ENCODE results near the gene SP1. TPM values are rescaled to one million over a fixed set of nuclear protein-coding genes. Genes with fewer than 3 reads are reported as not detected.
"Not testable (repeated sequence)": the region's sequence is repeated elsewhere in the genome, so short reads cannot be mapped to it uniquely, and the experiment has no call there.

Gene SP1
- 24.7 TPM for polyA plus RNA-seq (2013, experiment 1 of 2; ENCODE audit: insufficient read length)
- polyA plus RNA-seq (2013, experiment 2 of 2; ENCODE audit: insufficient read length): 26.2 TPM

DNA sequence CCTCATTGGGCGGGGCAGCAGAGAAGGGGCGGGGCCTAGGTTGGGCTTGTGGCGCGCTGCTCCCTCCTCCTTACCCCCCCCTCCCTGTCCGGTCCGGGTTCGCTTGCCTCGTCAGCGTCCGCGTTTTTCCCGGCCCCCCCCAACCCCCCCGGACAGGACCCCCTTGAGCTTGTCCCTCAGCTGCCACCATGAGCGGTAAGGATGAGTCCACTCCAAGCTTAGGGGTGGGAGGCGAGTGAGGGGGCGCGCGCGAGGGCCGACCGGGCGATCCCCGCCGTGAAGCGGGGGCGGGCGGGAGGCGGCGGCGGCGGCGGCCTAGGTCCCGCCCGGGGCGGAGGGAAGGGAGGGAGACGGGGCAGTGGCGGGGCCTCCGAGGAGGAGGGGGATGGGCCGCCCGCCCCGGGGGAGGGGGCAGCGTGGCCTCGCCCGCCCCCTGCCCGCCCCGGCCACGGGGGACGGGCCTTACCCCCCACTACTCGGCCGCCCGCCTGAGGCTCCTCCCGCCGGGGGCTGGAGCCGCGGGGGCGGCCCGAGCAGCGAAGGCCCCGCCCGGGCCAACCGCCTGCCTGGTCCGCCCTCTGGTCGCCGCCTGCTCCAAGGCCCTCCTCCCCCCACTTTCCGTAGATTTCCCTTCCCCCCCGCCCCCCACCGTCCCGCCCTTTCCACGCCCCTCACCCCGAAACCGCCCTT lies at the start of gene SP1:
Gene SP1, plus strand, starts transcription at position 73 of the 690 bp plus-strand sequence. Its CDS starts 116 bp downstream, at position 189.
- DNase-seq: peak; percentile 97

DNA sequence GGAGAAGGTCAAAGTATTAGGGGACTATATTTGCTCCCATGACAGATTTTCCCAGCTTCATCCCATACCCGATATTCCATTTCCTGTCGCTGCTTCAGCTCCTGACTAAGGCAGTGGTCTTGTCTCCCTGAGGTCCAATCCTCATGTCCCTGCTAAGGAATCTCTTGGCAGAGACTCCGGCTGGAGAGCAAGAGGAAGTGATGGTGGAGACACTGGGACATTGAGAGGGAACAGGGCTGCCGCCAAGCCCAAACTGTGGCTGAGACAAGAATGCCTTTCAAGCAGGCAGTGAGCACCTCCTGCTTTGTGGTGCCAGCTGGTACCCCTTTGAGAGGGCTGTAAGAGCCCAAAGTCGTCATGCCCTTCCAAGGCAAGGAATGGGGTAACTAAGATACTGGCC lies 49.3 kb upstream of the SP1 start:
- no peak for DNase-seq

DNA sequence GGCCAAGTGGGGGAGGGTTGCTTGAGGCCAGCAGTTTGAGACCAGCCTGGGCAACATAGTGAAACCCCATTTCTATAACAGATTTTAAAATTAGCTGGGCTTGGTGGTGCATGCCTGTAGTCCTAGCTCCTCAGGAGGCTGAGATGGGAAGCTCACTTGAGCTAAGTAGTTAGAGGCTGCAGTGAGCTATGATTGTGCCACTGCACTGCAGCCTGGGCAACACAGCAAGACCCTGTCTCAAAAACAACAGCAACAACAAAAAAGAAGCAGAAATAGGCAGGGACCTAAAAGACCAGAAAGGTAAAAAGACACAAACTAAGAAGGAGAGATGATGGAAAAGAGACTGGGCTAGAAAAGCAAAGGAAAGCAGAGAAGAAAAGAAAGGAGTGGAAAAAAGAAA lies 47.6 kb upstream of the SP1 start:
- not testable (repeated sequence) for DNase-seq

DNA sequence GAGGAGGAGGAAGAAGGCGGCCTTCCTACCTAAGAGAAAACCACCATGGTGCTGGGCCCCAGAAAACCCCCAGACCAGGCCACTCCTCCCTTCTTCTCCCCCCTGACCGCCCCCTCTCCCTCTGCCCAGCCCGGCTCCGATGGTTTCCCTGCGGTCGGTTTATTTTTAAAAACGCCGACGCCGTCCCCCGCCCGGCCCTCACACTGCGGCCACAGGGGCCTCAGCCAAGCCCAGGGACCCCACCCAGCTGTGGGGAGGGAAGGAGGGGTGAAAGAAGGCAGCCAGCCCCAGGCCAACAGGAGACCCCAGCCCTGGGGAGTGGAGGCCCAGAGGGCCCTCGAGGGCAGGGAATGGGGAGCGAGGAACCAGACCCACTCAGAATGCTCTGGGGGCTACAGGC lies 47.2 kb upstream of the SP1 start:
- DNase-seq: no peak

DNA sequence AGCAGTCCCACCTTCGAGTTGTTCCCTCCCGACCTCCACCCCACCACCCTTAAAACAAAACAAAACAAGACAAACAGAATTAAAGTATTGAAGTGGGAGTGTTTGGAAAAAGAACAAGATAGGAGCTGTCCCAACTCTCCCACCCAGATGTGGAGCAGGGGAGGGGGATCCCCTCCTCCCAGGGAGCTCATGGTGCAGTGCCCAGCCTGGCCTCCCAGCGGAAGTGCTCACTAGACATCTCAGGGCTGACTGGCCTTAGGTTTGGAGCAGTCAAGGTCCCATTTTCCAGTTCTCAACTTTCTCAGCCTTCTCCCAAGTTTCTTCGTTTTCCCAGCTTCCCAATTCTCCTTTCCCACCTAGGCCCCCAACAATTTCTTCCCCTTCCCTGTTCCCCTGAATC lies 46.7 kb upstream of the SP1 start:
- DNase-seq: no peak

GRCh38 chr12:53333845-53334244 lies 46.1 kb upstream of the SP1 start:
- DNase-seq: no peak

DNA sequence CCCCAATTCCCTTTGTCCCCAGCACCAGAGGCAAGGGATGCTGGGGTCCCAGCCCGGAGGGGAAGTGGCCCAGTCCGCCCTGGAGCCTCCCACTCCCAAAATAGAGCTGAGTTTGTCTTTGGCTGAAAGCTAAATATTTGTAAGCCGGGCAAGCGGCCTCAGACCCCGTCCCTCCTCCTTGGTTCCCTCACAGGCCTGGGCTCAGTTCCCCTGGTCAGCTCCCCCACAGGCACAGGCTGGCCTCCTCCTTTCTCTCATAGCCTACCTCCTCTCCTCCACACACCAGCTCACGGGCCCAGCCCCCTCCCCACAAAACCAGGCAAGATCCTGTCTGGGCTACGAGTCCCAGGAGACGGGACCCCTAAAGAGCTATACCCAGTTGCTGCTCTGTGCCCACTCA lies 45.2 kb upstream of the SP1 start:
- DNase-seq: no peak

DNA sequence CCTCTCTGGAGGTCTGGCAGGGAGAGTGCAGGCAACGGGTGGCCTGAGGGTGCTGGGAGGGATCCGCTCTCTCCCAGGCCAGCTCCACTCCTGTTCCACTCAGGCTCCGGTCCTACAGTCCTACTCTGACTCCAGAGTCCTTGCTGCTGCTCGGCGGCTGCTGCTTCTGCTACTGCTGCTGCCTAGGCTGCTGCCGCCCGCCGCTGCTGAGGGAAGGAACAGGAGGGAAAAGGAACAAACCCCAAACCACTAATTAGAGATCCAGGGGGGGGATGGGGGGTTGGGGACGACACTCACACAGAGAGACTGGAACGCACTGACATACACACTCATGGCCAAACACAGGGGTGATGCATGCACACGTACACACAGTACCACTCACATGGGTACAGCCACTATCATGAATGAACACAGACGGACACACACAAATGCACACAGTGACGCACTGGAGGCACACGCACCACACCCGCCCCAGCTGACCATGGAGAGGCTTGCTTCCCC lies 43.7 kb upstream of the SP1 start, which contains the start of gene SP7:
Gene SP7, minus strand, starts transcription at position 174 of the 501 bp plus-strand sequence. CDS start 708 bp downstream, outside the sequence.
- DNase-seq: no peak

DNA sequence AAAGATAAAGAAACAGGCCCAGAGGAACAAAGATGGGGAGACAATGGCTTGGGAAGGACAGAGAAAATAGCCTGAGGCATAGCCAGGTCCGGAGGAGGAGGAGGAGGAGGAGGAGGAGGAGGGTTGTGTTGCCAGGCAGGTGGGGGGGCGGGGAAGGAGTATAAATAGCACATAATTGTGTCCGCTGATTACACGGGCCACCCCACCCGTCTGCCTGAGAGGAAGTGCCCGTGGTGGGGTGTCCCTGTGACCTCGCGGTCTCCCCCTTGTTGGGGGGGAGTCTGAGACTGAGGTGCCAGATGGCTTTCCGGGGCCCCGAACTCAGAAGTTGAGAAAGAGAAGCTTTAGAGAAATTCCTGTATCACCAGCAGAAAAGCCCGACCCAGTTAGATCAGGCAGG lies 42.0 kb upstream of the SP1 start:
- DNase-seq: no peak

GRCh38 chr12:53338916-53339315 lies 41.1 kb upstream of the SP1 start:
- DNase-seq: no peak

GRCh38 chr12:53340398-53340797 lies 39.6 kb upstream of the SP1 start:
- no peak for DNase-seq

- DNase-seq: no peak
Measured at GRCh38 chr12:53343449-53343848, 36.5 kb upstream of the SP1 start.

DNA sequence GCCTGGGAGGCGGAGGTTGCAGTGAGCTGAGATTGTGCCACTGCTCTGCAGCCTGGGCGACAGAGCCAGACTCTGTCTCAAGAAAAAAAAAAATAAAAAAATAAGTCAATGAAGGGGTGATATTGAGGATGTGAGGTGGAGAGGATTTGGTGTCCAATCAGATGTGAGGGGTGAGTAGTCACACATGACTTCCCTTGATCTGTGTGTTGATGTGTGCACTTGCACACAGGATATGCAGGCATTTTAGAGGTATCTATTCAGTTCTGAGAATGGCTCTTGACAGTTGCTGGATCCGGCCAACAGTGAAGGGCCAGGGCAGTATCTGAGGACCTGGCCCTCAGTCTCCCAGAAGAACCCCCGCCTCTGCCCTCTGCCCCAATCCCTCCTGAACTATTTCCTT lies 36.0 kb upstream of the SP1 start:
- DNase-seq: no peak

DNA sequence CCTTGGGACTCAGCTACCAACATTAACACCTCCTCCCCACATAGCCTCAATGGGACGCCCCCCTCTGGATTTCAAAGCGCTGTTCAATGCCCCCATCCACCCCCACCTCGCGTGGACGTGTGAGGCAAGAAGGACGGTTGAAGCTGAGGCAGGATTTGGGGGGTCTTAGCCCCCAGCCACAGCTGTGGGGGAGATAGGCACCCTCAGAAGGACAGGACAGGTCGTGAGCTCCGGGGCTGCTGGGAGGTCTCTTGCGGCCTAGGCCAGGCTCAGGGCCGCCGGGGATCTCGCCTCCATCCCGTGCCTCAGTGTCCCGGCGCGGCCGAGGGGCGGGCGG lies 35.5 kb upstream of the SP1 start:
- no peak for DNase-seq

DNA sequence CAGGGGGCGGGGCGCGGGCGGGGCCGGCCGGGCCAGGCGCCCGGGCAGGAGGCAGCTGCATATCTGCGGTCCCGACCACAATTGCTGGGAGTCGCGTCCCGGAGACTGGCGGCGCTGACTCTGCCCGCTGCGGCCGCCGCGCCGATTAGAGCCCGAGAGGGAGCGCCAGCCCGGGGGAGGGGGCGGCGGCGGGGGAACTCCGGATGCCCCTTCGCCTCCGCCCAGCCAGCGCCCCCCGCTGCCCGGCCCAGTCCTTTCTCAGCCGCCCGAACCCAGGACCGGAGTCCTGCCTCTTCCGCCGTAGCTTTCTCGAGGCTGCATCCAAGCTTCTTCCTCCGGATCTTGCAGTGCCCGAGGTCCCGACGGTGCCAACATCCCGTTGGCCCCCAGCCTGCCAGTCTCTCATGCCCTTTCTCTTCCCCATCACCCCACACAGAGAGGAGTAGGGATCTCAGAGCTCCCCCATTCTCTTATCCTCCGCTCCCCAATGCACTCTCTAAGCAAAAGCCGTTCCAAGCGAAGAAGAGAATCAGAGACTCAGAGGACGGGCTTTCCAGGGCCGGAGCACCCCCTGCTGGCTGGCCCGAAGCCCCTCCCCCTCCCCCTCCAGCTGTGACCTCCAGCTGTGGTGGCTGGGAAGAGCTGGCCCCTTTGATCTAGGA lies 35.0 kb upstream of the SP1 start:
- peak; percentile 79 for DNase-seq

DNA sequence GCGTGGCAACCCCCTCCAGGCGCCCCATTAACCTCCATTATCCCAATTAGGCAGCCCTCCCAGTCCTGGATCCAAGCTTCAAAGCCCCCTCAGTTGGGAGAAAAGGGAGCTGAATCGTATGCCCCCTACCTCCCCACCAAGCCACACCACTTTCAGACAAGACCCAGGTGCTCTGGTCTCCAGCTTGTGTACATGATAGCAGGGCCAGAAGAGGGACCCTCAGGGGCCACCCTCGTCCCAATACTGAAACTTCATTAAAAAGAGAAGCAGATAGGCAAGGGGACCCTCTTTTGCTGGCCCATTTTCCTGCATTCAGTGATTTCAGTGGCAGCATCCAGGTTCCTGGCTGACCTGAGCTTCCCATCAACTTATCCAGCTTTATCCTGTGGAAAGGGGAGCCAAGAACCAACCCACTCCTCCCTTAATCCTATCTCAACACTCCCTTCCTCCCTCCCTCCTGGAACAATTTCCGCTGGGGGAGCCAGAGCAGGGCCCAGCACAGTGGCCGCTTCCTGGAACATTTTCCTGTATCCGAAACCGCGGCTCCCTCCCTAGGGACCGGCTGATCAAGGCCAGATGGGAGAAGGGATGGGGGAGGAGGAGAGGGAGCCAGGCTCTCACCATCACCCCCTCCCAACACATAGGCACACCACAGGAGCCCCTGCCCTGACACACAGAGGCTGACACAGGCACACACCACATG lies 34.3 kb upstream of the SP1 start:
- DNase-seq: peak; percentile 90

GRCh38 chr12:53346491-53346890 lies 33.5 kb upstream of the SP1 start:
- no peak for DNase-seq

- no peak for DNase-seq
Measured at GRCh38 chr12:53347905-53348304, 32.1 kb upstream of the SP1 start.

DNA sequence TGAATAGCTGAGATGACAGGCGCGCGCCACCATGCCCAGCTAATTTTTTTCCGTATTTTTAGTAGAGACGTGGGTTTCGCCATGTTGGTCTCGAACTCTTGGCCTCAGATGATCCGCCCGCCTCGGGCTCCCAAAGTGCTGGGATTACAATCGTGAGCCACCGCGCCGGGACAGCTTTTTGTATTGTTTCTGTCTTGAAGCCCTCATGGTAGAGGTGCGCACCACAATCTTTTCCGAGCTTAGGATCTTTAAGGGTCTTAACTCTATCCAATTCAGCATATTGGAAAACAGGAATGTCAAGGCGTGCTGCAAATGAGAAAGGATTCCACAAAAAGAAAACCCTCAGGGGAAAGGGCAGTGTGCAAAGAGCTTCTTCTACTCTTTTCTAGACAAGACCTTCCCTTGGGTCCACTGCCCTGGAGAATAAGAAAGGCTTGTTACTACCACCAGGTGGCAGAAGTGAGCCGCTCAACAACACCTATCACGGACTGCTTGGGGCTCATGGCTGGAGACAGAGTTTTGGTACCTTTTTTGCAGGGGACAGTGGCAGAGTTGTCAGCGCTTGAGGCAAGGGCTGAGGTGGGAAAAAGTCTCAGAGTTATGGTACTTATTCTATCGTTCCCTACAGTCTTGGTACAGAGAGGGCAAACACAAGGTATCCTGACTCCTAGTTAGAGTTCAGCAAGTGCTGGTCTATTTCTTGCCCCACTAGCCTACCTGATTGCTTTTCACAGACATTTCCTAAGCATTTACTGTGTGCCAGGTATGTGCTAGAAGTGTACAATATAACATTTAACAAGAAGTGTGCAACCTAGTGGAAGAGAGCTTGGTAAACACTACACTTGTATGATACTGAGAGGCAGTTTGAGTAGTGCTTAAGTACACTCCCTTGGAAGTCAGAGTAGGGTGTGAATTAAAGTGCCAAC lies 27.4 kb upstream of the SP1 start:
- DNase-seq: peak; percentile 86

- no peak for DNase-seq
Measured at GRCh38 chr12:53353257-53353655, 26.7 kb upstream of the SP1 start.

DNA sequence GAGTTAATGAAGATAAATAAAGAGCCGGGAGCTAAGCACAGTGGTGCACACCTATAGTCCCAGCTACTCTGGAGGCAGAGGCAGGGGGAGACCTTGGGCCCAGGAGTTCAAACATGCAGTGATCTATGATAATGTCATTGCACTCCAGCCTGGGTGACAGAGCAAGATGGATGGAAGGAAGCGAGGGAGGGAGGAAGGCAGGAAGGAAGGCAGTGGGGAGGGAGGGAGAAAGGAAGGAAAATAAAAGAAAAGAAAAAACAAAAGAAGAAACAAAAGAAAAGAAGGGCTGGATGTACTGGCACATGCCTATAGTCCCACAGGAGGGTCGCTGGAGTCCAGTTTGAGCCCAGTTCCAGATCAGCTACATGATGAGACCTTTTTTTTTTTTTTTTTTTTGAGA lies 24.9 kb upstream of the SP1 start:
- no peak for DNase-seq

GRCh38 chr12:53358836-53359419 lies 21.0 kb upstream of the SP1 start:
- no peak for DNase-seq

Measured in fibroblast of skin of scalp (primary cell).